ENCODE data around the gene ZDHHC11B.
A peak's percentile ranks its signal among the peaks of the same experiment; 100 is the strongest.
"Not testable (repeated sequence)": the region's sequence is repeated elsewhere in the genome, so short reads cannot be mapped to it uniquely, and the experiment has no call there.

The ZDHHC11B gene, protein sequence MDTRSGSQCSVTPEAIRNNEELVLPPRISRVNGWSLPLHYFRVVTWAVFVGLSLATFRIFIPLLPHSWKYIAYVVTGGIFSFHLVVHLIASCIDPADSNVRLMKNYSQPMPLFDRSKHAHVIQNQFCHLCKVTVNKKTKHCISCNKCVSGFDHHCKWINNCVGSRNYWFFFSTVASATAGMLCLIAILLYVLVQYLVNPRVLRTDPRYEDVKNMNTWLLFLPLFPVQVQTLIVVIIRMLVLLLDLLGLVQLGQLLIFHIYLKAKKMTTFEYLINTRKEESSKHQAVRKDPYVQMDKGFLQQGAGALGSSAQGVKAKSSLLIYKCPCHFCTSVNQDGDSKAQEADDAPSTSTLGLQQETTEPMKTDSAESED

DNA sequence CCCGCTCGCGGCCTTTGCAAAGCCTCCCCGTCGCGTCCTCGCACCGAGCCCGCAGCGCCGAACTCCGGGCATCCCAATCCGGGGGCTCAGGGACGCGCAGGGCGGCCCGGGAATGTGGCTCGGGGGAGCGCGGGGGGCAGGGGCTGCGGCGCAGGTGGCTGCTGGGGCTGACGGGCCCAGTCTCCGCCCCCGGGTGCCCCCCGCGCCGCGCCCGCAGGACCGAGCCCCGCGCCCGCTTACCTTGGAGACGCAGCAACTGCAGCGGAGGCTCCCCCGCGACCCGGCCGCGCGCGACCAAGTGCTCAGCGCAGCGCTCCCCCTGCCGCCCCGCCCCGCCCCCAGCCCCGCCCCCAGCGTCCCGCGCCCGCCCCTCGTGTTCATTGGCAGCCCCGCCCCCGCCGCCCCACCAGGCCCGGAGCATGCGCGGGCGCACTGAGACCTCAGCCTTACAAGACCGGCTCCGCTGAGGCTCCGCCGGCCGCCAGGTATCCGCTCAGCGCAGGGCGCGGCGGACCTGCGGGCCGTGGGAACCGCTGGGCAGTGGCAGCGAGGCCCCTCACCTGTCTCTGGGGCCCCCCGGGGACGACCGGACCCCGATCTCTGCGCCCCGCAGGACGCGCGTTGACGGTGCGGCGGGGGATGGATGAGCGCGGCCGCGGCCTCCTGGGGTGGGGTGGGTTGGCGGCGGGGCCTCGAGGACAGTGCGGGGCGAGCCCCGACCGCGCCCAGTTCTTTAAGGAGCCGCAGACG, at the start of gene ZDHHC11B:
ZDHHC11B (minus strand) TSS at position 302 of the 750 bp plus-strand sequence. CDS start 17,810 bp downstream, outside the sequence.
- H3K36me3 Mint-ChIP-seq, H3K9me3 Mint-ChIP-seq, H3K4me1 Mint-ChIP-seq, H3K27me3 Mint-ChIP-seq, H3K27ac Mint-ChIP-seq: not testable (repeated sequence)
- H3K4me3 Mint-ChIP-seq = peak within 1 kb of the TSS; percentile 79

DNA sequence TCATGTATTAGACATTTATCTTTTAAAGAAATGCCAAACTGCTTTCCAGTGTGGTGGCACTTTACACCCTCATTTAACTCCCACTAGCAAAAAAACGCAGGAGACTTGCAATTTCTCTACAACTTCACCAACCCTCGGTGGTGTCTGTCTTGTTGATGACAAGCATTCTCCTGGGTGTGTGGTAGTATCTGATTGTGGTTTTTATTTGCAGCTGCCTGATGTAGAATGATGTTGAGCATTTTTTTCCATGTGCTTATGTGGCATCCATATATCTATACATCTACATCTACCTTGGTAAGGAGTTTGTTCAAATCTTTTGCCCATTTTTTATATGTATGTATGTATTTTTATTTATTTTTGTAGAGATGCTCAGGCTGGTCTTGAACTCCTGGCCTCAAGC, 49.5 kb upstream of the ZDHHC11B start:
- not testable (repeated sequence) for H3K9me3 Mint-ChIP-seq, H3K4me1 Mint-ChIP-seq, H3K27ac Mint-ChIP-seq, H3K27me3 Mint-ChIP-seq, H3K36me3 Mint-ChIP-seq, H3K4me3 Mint-ChIP-seq

DNA sequence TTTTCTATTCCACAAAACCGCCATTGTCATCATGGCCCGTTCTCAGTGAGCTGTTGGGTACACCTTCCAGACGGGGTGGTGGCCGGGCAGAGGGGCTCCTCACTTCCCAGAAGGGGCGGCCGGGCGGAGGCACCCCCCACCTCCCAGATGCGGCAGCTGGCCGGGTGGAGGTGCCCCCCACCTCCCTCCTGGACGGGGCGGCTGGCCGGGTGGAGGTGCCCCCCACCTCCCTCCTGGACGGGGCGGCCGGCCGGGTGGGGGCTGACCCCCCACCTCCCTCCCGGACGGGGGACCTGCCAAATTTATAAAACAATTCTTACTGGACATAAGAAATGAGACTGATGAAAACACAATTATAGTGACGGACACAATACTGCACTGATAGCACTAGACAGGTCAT, 43.7 kb upstream of the ZDHHC11B start:
- H3K4me1 Mint-ChIP-seq, H3K36me3 Mint-ChIP-seq, H3K9me3 Mint-ChIP-seq, H3K27ac Mint-ChIP-seq, H3K27me3 Mint-ChIP-seq, H3K4me3 Mint-ChIP-seq: not testable (repeated sequence)

DNA sequence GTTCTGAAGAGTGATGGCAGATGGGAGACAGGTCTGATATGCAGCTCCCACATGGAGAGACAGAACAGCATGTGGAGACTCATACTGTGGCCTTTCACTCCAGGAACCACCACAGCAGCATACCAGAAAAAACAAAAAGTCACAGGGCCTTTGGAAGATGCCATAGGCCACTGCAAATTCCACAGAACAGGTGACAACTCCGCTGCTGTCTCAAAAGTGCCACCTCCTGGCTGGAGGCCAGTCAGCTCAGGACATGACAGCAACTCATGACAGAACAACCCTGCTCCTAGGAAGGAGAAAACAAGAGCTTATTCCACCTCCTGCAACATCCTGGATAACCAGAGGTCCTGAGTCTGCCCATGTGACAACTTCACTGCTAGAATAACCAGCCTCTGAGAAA, 41.0 kb upstream of the ZDHHC11B start:
- H3K9me3 Mint-ChIP-seq, H3K4me1 Mint-ChIP-seq: not testable (repeated sequence)

DNA sequence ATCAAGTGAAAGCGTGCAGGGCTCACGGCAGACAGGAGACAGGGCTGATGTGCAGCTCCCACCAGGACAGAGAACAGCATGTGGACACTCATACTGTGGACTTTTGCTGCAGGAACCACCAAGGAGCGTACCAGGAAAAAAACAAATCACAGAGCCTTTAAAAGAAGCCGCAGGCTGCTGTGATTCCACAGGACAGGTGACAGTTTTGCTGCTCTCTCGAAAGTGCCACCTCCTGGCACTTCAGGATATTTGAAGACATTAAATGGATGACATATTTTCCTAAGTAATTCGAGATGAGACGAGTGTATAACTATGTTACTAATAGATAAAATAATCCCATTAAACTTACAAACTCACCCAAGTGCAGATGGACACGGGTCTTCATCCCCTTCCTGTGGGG, 37.0 kb upstream of the ZDHHC11B start:
- no peaks in the 10 kb centered on the region for H3K9me3 Mint-ChIP-seq
- no peak overlapping the region for H3K27ac Mint-ChIP-seq
- peaks cover 8% of the 10 kb centered on the region for H3K36me3 Mint-ChIP-seq
- no peaks in the 10 kb centered on the region for H3K4me1 Mint-ChIP-seq
- H3K27me3 Mint-ChIP-seq = peaks cover 6% of the 10 kb centered on the region
- H3K4me3 Mint-ChIP-seq = no peak overlapping the region

More for the DNA sequence above, 41.0 kb upstream of the ZDHHC11B start:
- not testable (repeated sequence) for H3K4me3 Mint-ChIP-seq, H3K27ac Mint-ChIP-seq, H3K27me3 Mint-ChIP-seq, H3K36me3 Mint-ChIP-seq

DNA sequence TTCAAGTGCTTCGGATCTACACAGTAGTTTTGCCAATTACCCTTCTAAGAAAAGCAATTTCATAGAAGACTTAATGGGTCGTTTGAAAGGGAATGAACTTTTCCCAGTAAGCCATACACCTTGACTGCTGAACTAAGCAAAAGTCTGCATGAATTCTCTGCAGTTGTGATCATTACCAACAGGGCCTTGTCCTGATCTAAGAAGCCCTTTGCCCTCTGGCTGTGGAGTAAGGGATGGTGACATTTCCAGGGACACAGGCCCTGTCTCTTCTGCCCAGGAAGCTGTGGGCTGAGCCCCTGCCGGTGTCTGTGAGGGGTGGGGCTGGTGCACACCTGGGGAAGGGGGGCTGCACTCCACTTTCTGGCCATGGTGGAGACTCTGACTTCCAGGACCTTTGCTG, 35.7 kb upstream of the ZDHHC11B start:
- Mint-ChIP-seq H3K4me3 (no peak overlapping the region), H3K4me1 (no peaks in the 10 kb centered on the region), H3K9me3 (peaks cover 7% of the 10 kb centered on the region), H3K27me3 (peaks cover 8% of the 10 kb centered on the region), H3K27ac (no peak overlapping the region), H3K36me3 (peaks cover 8% of the 10 kb centered on the region)

DNA sequence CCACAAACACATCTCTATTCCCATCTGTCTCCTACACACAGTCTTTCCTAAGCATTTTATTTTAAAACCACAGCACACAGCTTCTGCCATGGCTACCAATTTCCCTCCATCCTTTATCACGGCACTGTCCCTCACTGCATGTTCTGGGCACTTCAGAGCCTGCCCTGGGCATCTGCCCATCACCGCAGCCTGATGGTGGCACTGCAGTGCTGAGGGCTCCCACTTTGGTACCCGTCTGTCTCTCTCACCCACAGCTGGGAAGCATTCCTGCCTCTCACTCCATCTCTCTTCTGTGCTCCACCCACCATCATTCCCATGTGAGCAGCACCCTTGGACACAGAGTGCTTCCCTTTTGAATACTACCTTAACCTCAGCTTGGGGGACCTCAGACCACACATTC, 34.5 kb upstream of the ZDHHC11B start:
- Mint-ChIP-seq H3K9me3 (peaks cover 7% of the 10 kb centered on the region), H3K27ac (no peak overlapping the region)

DNA sequence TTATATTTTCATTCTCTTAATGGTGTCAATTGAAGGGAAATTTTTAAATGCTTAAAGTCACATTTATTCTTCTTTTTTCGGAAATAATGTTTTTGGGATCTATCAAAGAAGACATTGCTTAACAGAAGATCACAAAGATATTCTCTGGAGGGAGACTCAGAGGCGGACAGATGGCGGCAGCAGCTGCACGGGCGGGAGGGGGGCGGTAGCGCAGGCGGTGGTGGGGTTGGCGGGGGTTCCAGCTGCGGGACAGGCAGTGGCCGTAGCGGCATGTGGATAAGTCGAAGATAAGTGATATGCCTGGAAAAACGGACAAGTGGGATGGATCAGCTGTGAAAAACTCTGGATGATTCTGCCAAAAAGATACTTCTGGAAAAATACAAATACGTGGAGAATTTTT, 31.6 kb upstream of the ZDHHC11B start:
- Mint-ChIP-seq H3K4me1 (no peaks in the 10 kb centered on the region), H3K9me3 (peaks cover 7% of the 10 kb centered on the region), H3K27ac (no peak overlapping the region), H3K36me3 (no peaks in the 10 kb centered on the region), H3K4me3 (no peak overlapping the region), H3K27me3 (peaks cover 8% of the 10 kb centered on the region)

More for the DNA sequence above, 34.5 kb upstream of the ZDHHC11B start:
- Mint-ChIP-seq H3K4me1 (no peaks in the 10 kb centered on the region), H3K36me3 (peaks cover 8% of the 10 kb centered on the region), H3K27me3 (peaks cover 6% of the 10 kb centered on the region), H3K4me3 (no peak overlapping the region)

DNA sequence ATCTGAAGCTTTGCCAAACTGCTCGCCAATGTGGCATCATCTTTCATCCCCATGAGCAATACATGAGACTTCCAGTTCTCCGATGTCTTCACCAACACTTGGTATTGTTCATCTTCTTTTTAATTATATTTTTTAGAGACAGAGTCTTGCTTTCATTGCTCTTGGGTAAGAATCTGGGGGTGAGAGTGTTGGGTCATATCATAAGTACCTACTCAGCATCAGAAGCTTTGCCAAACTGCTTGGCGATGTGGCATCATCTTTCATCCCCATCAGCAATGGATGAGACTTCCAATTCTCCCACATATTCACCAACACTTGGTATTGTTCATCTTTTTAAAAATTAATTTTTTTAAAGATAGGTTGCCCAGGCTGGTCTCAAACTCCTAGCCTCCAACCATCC, 30.9 kb upstream of the ZDHHC11B start:
- peaks cover 8% of the 10 kb centered on the region for H3K27me3 Mint-ChIP-seq
- H3K27ac Mint-ChIP-seq = no peak overlapping the region
- H3K9me3 Mint-ChIP-seq = peaks cover 7% of the 10 kb centered on the region
- no peaks in the 10 kb centered on the region for H3K4me1 Mint-ChIP-seq
- no peak overlapping the region for H3K4me3 Mint-ChIP-seq
- H3K36me3 Mint-ChIP-seq = no peaks in the 10 kb centered on the region

DNA sequence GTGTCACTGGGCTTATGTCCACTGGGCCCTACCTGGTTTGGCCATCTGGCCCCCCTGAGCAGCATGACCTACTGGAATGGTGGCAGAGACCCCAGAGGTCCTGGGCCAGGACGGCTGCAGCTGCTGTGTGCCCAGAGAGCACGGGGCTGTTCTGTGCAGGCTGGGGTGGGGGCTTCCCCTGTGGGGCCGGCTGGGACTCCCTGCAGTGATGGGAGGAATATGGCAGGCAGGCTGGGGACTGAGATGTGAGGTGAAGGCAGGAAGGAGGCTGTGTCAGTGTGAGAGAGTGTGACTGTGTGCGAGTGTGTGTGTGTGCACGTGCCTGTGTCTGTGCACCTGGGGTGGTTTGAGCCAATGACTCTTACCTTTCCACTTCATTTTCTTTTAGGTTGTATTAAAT, 29.0 kb upstream of the ZDHHC11B start:
- H3K36me3 Mint-ChIP-seq, H3K27me3 Mint-ChIP-seq, H3K27ac Mint-ChIP-seq, H3K9me3 Mint-ChIP-seq, H3K4me1 Mint-ChIP-seq, H3K4me3 Mint-ChIP-seq: not testable (repeated sequence)

DNA sequence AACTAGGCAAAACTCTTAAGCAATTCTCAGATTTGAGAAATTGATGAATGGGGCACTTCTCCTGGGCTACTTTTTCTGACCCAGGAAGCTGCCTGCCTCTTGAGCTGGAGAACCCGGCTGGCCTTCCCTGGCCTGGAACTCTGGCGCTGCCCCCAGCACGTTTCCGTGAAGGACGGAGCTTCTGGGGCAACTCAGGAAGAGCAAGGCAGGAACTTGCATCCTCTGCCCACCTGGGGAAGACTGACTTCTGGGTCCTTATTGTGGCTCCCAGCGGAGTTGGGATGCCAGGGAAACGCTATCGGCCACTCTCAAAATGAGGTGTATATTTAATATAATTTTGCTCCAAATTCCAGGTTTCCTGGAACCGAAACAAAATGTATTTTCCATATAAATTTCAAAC, 26.9 kb upstream of the ZDHHC11B start:
- H3K27me3 Mint-ChIP-seq, H3K9me3 Mint-ChIP-seq, H3K4me1 Mint-ChIP-seq, H3K27ac Mint-ChIP-seq, H3K4me3 Mint-ChIP-seq, H3K36me3 Mint-ChIP-seq: not testable (repeated sequence)

DNA sequence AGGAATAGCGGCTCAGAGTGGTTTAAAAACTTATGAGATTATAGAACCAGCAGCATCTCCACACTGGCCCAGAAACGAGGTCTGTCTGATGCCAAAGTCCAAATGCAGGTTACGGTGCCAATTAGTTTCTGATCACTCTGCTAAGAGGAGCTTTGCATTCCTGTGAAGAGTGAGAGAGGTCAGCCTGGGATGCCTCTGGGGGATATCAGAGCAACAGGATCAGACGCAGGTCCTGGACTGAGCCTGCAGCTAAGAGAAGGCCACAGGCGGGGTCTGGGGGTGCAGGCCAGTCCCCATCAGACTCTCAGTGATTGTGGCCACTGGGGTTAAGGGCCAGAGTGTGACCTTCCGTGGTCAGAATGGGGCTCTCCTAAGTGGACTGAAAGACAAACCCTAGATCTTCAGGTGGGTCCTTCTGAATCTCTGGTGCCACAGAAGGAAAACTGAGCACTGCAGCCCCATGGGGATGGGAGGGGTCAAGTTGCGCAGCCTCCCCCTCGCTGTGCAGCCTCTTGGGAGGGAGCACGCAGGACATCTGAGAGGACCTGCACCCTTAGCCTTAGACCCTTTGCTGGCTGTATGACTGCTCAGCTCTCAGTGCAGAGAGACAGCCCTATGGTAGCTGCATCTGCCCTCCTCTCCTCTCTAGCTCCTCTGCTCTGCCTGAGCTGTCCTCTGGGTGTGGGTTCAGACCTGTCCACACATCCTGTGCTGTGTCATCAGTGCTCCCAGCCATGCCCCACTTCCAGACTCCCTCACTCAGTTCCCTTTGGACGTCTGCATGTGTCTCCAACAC, 23.4 kb upstream of the ZDHHC11B start:
- H3K4me1 Mint-ChIP-seq, H3K27ac Mint-ChIP-seq, H3K4me3 Mint-ChIP-seq: not testable (repeated sequence)
- Mint-ChIP-seq H3K36me3 (peaks cover 10% of the 10 kb centered on the region), H3K27me3 (peaks cover 19% of the 10 kb centered on the region), H3K9me3 (peaks cover 23% of the 10 kb centered on the region)

DNA sequence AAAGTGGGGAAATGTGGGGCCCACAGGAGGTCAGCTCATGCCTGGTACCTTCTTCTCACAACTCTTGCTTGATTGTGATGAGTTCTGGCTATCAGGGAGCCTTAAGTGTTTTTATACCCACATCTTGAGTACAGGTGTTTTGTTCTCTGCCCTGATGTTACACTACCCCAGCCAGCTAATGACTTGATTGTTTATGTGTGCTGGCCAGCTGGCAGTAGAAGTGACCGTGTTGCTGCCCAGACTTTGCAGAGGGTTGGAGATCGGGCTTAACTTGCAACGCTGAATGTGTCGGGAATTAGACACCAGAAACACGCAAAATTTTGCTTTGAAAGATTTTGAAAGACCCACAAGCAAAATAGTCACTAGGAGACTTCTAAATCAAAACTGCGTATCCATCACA, 16.9 kb upstream of the ZDHHC11B start:
- H3K27me3 Mint-ChIP-seq = peaks cover 29% of the 10 kb centered on the region
- H3K9me3 Mint-ChIP-seq = peaks cover 36% of the 10 kb centered on the region

DNA sequence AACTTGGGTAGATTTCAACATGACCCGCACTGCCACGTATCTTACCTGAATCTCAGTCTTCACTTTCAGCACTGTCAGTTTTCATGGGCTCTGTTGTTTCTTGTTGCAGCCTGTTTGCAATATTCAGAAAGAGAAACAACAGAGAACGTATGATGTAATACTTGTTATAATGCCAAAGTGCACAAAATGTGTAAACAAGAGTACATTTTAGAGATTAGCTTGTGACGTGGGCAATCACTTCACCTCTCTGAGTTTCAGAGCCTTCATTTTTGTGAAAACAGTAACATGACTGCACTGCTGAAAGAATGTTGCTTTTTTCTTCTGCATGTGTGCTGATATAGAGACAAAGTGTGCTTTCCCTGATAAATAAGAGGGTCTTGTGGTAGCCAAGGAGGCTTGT, 16.5 kb upstream of the ZDHHC11B start:
- Mint-ChIP-seq H3K27me3 (peaks cover 29% of the 10 kb centered on the region), H3K36me3 (peaks cover 15% of the 10 kb centered on the region), H3K9me3 (peaks cover 36% of the 10 kb centered on the region)
- H3K4me1 Mint-ChIP-seq, H3K27ac Mint-ChIP-seq, H3K4me3 Mint-ChIP-seq: not testable (repeated sequence)

More for the DNA sequence above, 16.9 kb upstream of the ZDHHC11B start:
- Mint-ChIP-seq H3K27ac (no peak overlapping the region), H3K4me3 (no peak overlapping the region), H3K36me3 (peaks cover 15% of the 10 kb centered on the region), H3K4me1 (no peaks in the 10 kb centered on the region)

DNA sequence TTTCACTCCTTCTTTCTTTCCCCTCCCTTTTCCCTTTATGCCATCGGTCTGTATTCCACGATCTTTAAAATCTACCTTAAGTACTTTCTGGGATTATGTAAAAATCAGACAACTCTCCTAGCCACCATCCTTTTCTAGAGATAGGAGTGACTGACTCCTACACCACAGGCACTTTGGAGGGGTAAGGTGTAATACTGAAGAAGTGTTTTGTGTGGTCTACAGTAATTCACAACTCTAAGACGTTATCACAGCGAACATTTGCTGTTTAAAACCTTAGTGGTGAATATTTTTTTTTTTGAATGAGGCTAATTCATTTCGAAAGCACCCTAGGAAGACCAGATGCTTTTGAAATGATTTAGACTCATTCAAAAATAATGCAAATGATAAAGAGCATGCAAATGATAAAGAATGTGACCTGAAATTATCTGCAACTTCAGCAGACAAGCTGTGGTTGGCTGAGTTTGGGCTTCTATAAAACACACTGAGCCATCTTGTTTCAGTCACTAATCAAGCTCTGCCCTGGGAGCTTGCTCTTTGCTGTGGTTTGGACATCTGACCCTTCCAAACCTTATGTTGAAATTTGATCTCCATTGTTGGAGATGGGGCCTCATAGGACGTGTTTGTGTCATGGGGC, 14.1 kb upstream of the ZDHHC11B start:
- Mint-ChIP-seq H3K36me3 (peaks cover 12% of the 10 kb centered on the region), H3K9me3 (peaks cover 21% of the 10 kb centered on the region), H3K27me3 (peaks cover 20% of the 10 kb centered on the region)
- not testable (repeated sequence) for H3K4me3 Mint-ChIP-seq, H3K27ac Mint-ChIP-seq, H3K4me1 Mint-ChIP-seq
